Smooth muscle cell (in vitro differentiated cells): ENCODE measurements around the gene SLC7A14. TPM values are rescaled to one million over a fixed set of nuclear protein-coding genes. Genes with fewer than 3 reads are reported as not detected.
"Not testable (repeated sequence)": the region's sequence is repeated elsewhere in the genome, so short reads cannot be mapped to it uniquely, and the experiment has no call there.

Experiments
- DNase-seq: peaks from one replicate; lab custom pipeline; 2025; ENCODE audit not compliant: unreplicated experiment; lab: John Stamatoyannopoulos, UW
- H2AFZ ChIP-seq: fragments of 200-600 bp; sonication (generic); 2 replicates; pipeline ENCODE4 v1.6.0; 2016; ENCODE audit warnings: antibody characterized with exemption, low read depth, mild to moderate bottlenecking
- H3F3A ChIP-seq: fragments of 200-600 bp; sonication (generic); 2 replicates; pipeline ENCODE4 v1.6.0; 2017; ENCODE audit warnings: antibody characterized with exemption, low read depth
- H3K27ac ChIP-seq: fragments of 200-600 bp; sonication (generic); 2 replicates; pipeline ENCODE4 v1.5.1; 2016; ENCODE audit warnings: low read depth, mild to moderate bottlenecking
- H3K27me3 ChIP-seq: fragments of 200-600 bp; sonication (generic); 2 replicates; pipeline ENCODE4 v1.6.1; 2016; ENCODE audit warnings: low read depth, mild to moderate bottlenecking
- H3K36me3 ChIP-seq: fragments of 200-600 bp; sonication (generic); 2 replicates; pipeline ENCODE4 v1.5.1; 2016; ENCODE audit warnings: low read depth
- H3K4me1 ChIP-seq: fragments of 200-600 bp; sonication (generic); 2 replicates; pipeline ENCODE4 v1.5.1; 2016; ENCODE audit warnings: low read depth
- H3K4me2 ChIP-seq: fragments of 200-600 bp; sonication (generic); 2 replicates; pipeline ENCODE4 v1.6.0; 2016; ENCODE audit warnings: mild to moderate bottlenecking
- H3K4me3 ChIP-seq: fragments of 200-600 bp; sonication (generic); 2 replicates; pipeline ENCODE4 v1.5.1; 2016; ENCODE audit warnings: mild to moderate bottlenecking
- H3K79me2 ChIP-seq: fragments of 200-600 bp; sonication (generic); 2 replicates; pipeline ENCODE4 v1.6.0; 2016; ENCODE audit warnings: low read depth, mild to moderate bottlenecking
- H3K9ac ChIP-seq: fragments of 200-600 bp; sonication (generic); 2 replicates; pipeline ENCODE4 v1.6.0; 2016; ENCODE audit warnings: low read depth
- H3K9me3 ChIP-seq: fragments of 200-600 bp; sonication (generic); replicated peaks from 2 replicates; pipeline ENCODE4 v1.5.1; 2016; ENCODE audit warnings: low read depth
- H4K20me1 ChIP-seq: fragments of 200-600 bp; sonication (generic); 2 replicates; pipeline ENCODE4 v1.6.0; 2016; ENCODE audit warnings: low read depth
- CTCF ChIP-seq: fragments of 200-600 bp; sonication (generic); IDR thresholded peaks from 2 replicates; pipeline ENCODE4 v1.5.1; 2017; ENCODE audit warnings: borderline replicate concordance, mild to moderate bottlenecking, antibody characterized with exemption; ENCODE audit not compliant: insufficient read depth, poor library complexity, severe bottlenecking
- WGBS: methylation state at CpG from one replicate; pipeline ENCODE4 v1.1.7; 2016; ENCODE audit warnings: low lambda C conversion rate; 5-methylcytosine and 5-hydroxymethylcytosine counted together
- polyA plus RNA-seq: library from polyadenylated mRNA; unstranded; fragments of >200 nt; fragmentation: Nextera tagmentation; extraction: Ambion mirVana; gene quantifications from 2 replicates; pipeline ENCODE4 v1.2.1, GENCODE V29; 2016
- total RNA-seq: library from RNA; depleted of rRNA; stranded (reverse); fragments of >200 nt; gene quantifications from 2 replicates; pipeline ENCODE4 v1.2.3, GENCODE V29; 2014

SLC7A14 gene
- total and polyA plus RNA-seq, 2 experiments from 2014 or later, result not detected

GRCh38 chr3:170579646-170580045, 6.2 kb downstream of the SLC7A14 start:
- Histone ChIP-seq H3K79me2 (no peaks in the 10 kb centered on the region), H3K4me2 (no peak overlapping the region), H3K27ac (no peak overlapping the region), H4K20me1 (no peaks in the 10 kb centered on the region), H3K27me3 (peaks cover 48% of the 10 kb centered on the region), H3K4me1 (no peaks in the 10 kb centered on the region), H3K9ac (no peak overlapping the region), H3K36me3 (no peaks in the 10 kb centered on the region), H3K9me3 (no peaks in the 10 kb centered on the region), H3F3A (no peaks in the 10 kb centered on the region), H2AFZ (no peak overlapping the region), H3K4me3 (no peak overlapping the region)
- DNase-seq, result no peak
- 76% methylated on average over 3 of the region's 3 CpGs for WGBS
- TF ChIP-seq CTCF, result no peak

GRCh38 chr3:170572665-170573253, 13.1 kb downstream of the SLC7A14 start:
- Histone ChIP-seq H2AFZ (no peak overlapping the region), H3K4me3 (no peak overlapping the region), H3K9me3 (no peaks in the 10 kb centered on the region), H3K4me1 (no peaks in the 10 kb centered on the region), H3F3A (no peaks in the 10 kb centered on the region), H3K4me2 (peak overlapping the region; percentile 33), H4K20me1 (no peaks in the 10 kb centered on the region), H3K27me3 (no peaks in the 10 kb centered on the region), H3K36me3 (no peaks in the 10 kb centered on the region), H3K27ac (peak overlapping the region; percentile 58), H3K79me2 (no peaks in the 10 kb centered on the region), H3K9ac (peak overlapping the region; percentile 29)
- no peak for TF ChIP-seq CTCF
- no peak for DNase-seq
- 37% methylated on average over 3 of the region's 3 CpGs for WGBS

GRCh38 chr3:170567598-170567997, 18.3 kb downstream of the SLC7A14 start:
- not testable (repeated sequence) for H3K4me3 ChIP-seq, H2AFZ ChIP-seq, H3K79me2 ChIP-seq, H3K4me2 ChIP-seq, H3K27ac ChIP-seq, H3K27me3 ChIP-seq, H3K4me1 ChIP-seq, H3K36me3 ChIP-seq, H3K9ac ChIP-seq, H4K20me1 ChIP-seq, H3F3A ChIP-seq, H3K9me3 ChIP-seq, DNase-seq
- 75% methylated on average over 1 of the region's 1 CpG for WGBS

GRCh38 chr3:170566413-170566812, 19.5 kb downstream of the SLC7A14 start:
- TF ChIP-seq CTCF, result no peak

More at GRCh38 chr3:170566413-170566812, 19.5 kb downstream of the SLC7A14 start:
- Histone ChIP-seq H3K27me3 (no peaks in the 10 kb centered on the region), H3K4me3 (no peak overlapping the region), H3K79me2 (no peaks in the 10 kb centered on the region), H3K9me3 (no peaks in the 10 kb centered on the region), H3K4me1 (no peaks in the 10 kb centered on the region), H3K36me3 (no peaks in the 10 kb centered on the region), H4K20me1 (no peaks in the 10 kb centered on the region), H2AFZ (no peak overlapping the region), H3K27ac (no peak overlapping the region), H3F3A (no peaks in the 10 kb centered on the region), H3K9ac (no peak overlapping the region), H3K4me2 (no peak overlapping the region)
- no peak for DNase-seq
- 81% methylated on average over 2 of the region's 2 CpGs for whole genome bisulfite sequencing
